GM13976 (cell line): ENCODE results near the gene STARD3.

Experiments
- DNase-seq: peaks from one replicate; pipeline ENCODE4 v3.0.0; 2012; ENCODE audit warnings: low spot score
- CTCF ChIP-seq: IDR thresholded peaks from 2 replicates; pipeline ENCODE4 v1.5.1; 2012; ENCODE audit warnings: borderline replicate concordance, mild to moderate bottlenecking; ENCODE audit not compliant: insufficient read depth; ENCODE audit errors: extremely low read depth, missing control alignments, control extremely low read depth
- in situ Hi-C: fragments of 300-500 bp; cut with MboI; formaldehyde crosslinking; loops from one replicate; pipeline ENCODE4 v1.12.0; 2022; ENCODE audit warnings: low sequenced_read_pairs, mixed read lengths, inconsistent platforms; ENCODE audit not compliant: unreplicated experiment

STARD3 gene

GRCh38 chr17:39699818-39700147 lies 62.8 kb downstream of the STARD3 start, which contains the start of gene ERBB2:
Gene ERBB2, plus strand, starts transcription at chr17:39700064. Its CDS starts 175 bp downstream, at chr17:39700239.
- in situ Hi-C loops = no loop called here
- TF ChIP-seq CTCF = no peak
- no peak for DNase-seq

GRCh38 chr17:39700148-39700987 lies 63.4 kb downstream of the STARD3 start:
- no peak for DNase-seq
- in situ Hi-C loops = no loop called here
- no peak for TF ChIP-seq CTCF

- in situ Hi-C loops = no loop called here
- no peak for DNase-seq
- no peak for TF ChIP-seq CTCF
These were observed 64.3 kb downstream of the STARD3 start for GRCh38 chr17:39701012-39701783.

- no peak for TF ChIP-seq CTCF
- DNase-seq = no peak
These were observed 65.0 kb downstream of the STARD3 start for GRCh38 chr17:39701784-39702422.

GRCh38 chr17:39702901-39703893 lies 66.3 kb downstream of the STARD3 start:
- peak; percentile 81 for DNase-seq
- no peak for TF ChIP-seq CTCF

More at GRCh38 chr17:39701784-39702422, 65.0 kb downstream of the STARD3 start:
- in situ Hi-C loops = no loop called here

More at GRCh38 chr17:39702901-39703893, 66.3 kb downstream of the STARD3 start:
- in situ Hi-C loops = no loop called here
